Osteoblast (primary cell): ENCODE measurements around the gene MAP3K1. TPM values are rescaled to one million over a fixed set of nuclear protein-coding genes. Genes with fewer than 3 reads are reported as not detected.

Experiments
- DNase-seq: peaks from one replicate; pipeline ENCODE4 v3.0.0; 2011; ENCODE audit warnings: low spot score, mixed read lengths; ENCODE audit not compliant: insufficient read length; ENCODE audit errors: missing footprints
- H2AFZ ChIP-seq: 2 replicates; pipeline ENCODE4 v1.6.0; 2011; ENCODE audit warnings: mild to moderate bottlenecking, low read length
- H3K27ac ChIP-seq: 2 replicates; pipeline ENCODE4 v1.5.1; 2011; ENCODE audit warnings: mild to moderate bottlenecking, low read depth, low read length, moderate library complexity
- H3K27me3 ChIP-seq: 2 replicates; pipeline ENCODE4 v1.6.0; 2012; ENCODE audit warnings: mild to moderate bottlenecking, control low read depth, inconsistent platforms, low read length, moderate library complexity; ENCODE audit not compliant: insufficient read depth
- H3K36me3 ChIP-seq: 2 replicates; pipeline ENCODE4 v1.5.1; 2011; ENCODE audit warnings: mild to moderate bottlenecking, low read length, control low read depth, moderate library complexity; ENCODE audit not compliant: insufficient read depth
- H3K4me1 ChIP-seq: 2 replicates; pipeline ENCODE4 v1.5.1; 2011; ENCODE audit warnings: mild to moderate bottlenecking, low read length, control low read depth, moderate library complexity; ENCODE audit not compliant: insufficient read depth
- H3K4me2 ChIP-seq: 2 replicates; pipeline ENCODE4 v1.6.0; 2011; ENCODE audit warnings: mild to moderate bottlenecking, low read length; ENCODE audit not compliant: insufficient read depth
- H3K4me3 ChIP-seq: fragments of 200-600 bp; sonication (generic); 3 replicates; pipeline ENCODE4 v1.5.1; 2012; ENCODE audit warnings: mild to moderate bottlenecking, low read length, inconsistent platforms; ENCODE audit not compliant: insufficient read depth
- H3K79me2 ChIP-seq: 2 replicates; pipeline ENCODE4 v1.6.0; 2012; ENCODE audit warnings: mild to moderate bottlenecking, low read length, control low read depth, inconsistent platforms; ENCODE audit not compliant: insufficient read depth
- H3K9me3 ChIP-seq: 2 replicates; pipeline ENCODE4 v1.5.1; 2011; ENCODE audit warnings: low read depth, low read length, control low read depth
- H4K20me1 ChIP-seq: 2 replicates; pipeline ENCODE4 v1.6.0; 2012; ENCODE audit warnings: mild to moderate bottlenecking, low read length, control low read depth; ENCODE audit not compliant: insufficient read depth
- total RNA-seq: library from RNA; depleted of rRNA; stranded (reverse); fragments of >200 nt; gene quantifications from 2 replicates; pipeline ENCODE4 v1.2.3, GENCODE V29; 2012
- TF ChIP-seq, protein P1 (sequence below): IDR thresholded peaks from 2 replicates; pipeline ENCODE4 v1.5.1; 2011; ENCODE audit warnings: mild to moderate bottlenecking, low read depth, low read length, moderate library complexity; ENCODE audit errors: extremely low read depth

The MAP3K1 gene
- total RNA-seq, 1 donor, result 8.0 TPM

DNA sequence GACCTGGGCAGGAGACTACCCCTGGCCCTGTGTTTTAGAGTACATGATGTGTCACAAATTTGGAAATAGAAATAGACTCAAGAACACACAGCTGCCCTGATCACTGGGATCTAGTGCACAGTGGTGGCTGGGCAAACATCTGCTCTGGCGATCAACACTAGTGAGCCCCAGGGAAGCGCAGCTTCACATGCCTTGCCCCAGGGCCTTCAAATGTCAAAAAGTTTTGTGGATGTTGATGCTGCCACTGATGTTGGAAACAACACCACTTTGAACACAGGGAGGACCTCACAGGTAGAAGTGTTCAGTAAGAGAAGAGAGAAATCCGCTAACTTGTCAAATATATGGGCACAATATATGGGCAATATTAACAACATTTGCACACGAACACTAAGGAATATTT lies 7.1 kb upstream of the MAP3K1 start:
- no peak overlapping the region for H3K4me3 ChIP-seq
- DNase-seq, result no peak
- no peak overlapping the region for H3K27ac ChIP-seq
- no peak overlapping the region for H2AFZ ChIP-seq
- TF ChIP-seq, protein P1, sequence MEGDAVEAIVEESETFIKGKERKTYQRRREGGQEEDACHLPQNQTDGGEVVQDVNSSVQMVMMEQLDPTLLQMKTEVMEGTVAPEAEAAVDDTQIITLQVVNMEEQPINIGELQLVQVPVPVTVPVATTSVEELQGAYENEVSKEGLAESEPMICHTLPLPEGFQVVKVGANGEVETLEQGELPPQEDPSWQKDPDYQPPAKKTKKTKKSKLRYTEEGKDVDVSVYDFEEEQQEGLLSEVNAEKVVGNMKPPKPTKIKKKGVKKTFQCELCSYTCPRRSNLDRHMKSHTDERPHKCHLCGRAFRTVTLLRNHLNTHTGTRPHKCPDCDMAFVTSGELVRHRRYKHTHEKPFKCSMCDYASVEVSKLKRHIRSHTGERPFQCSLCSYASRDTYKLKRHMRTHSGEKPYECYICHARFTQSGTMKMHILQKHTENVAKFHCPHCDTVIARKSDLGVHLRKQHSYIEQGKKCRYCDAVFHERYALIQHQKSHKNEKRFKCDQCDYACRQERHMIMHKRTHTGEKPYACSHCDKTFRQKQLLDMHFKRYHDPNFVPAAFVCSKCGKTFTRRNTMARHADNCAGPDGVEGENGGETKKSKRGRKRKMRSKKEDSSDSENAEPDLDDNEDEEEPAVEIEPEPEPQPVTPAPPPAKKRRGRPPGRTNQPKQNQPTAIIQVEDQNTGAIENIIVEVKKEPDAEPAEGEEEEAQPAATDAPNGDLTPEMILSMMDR, result no peak
- H3K9me3 ChIP-seq, result no peaks in the 10 kb centered on the region
- peaks cover 8% of the 10 kb centered on the region for H3K27me3 ChIP-seq
- no peaks in the 10 kb centered on the region for H3K36me3 ChIP-seq
- no peaks in the 10 kb centered on the region for H4K20me1 ChIP-seq
- H3K4me1 ChIP-seq, result no peaks in the 10 kb centered on the region
- no peak overlapping the region for H3K4me2 ChIP-seq
- no peaks in the 10 kb centered on the region for H3K79me2 ChIP-seq

DNA sequence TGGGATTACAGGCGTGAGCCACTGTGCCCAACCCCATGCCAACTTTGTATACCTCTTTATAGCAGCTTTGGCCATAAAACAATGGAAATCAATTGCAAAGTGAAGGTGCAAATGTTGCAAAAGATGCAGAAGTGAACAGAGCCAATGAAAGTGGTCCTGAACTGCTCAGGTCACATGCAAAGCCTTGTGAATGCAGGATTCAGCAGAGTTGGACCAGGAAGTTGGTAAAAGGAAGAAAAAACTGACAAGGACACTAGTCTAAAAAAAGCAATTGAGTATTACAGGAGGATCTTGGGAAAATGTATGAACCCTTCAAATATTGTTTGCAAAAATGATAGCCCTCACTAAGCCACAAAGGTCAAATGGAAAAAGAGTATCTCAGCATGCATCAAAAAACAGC lies 4.5 kb upstream of the MAP3K1 start:
- Histone ChIP-seq H2AFZ (no peak overlapping the region), H3K4me3 (no peak overlapping the region), H3K36me3 (no peaks in the 10 kb centered on the region), H3K79me2 (no peaks in the 10 kb centered on the region), H3K27me3 (peaks cover 26% of the 10 kb centered on the region), H3K27ac (no peak overlapping the region), H3K4me1 (peaks cover 3% of the 10 kb centered on the region), H4K20me1 (no peaks in the 10 kb centered on the region), H3K9me3 (no peaks in the 10 kb centered on the region), H3K4me2 (no peak overlapping the region)
- DNase-seq, result no peak
- TF ChIP-seq, protein P1, result no peak

DNA sequence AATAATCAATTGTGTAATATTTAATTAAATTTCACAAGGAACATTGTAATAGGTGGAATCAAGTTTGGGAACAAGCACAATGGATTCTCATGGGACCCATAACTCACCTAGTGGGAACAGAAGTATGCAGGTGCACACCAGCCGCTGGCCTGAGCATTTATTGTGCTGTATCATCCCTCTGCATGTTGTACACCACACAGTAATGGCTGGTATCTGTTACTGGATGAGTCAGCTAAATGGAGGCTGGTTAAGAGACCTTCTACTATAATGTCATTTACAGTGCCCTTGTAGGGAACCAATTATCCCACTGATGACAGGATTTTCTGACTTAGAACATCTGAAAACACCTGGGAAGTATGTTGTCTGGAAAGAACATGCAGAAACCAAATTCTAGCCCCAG lies 3.2 kb upstream of the MAP3K1 start:
- no peak overlapping the region for H3K4me2 ChIP-seq
- TF ChIP-seq, protein P1, result no peak
- DNase-seq, result no peak

DNA sequence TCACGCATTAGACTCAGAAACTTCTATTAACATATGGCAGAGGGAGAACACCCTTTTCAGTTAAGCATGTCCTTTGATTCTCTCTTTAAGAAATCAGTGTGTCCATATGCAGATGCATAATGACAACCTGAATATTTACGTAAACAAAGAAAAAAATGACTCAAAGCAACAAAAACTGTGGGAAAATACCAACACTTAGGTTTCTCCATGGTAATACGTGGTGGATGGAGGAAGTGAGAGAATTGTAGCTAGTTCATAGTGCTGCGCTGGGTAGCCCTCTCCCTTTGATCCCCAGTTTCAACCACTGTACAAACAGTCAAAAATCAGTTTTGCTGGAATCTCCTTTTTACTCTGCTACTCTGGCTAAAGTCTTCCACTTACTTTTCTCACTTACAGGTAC lies 2.0 kb upstream of the MAP3K1 start:
- no peak overlapping the region for H3K27ac ChIP-seq
- TF ChIP-seq, protein P1, result no peak
- peaks cover 22% of the 10 kb centered on the region for H3K79me2 ChIP-seq
- H4K20me1 ChIP-seq, result peaks cover 2% of the 10 kb centered on the region
- no peaks in the 10 kb centered on the region for H3K36me3 ChIP-seq
- DNase-seq, result no peak
- H3K9me3 ChIP-seq, result no peaks in the 10 kb centered on the region
- peaks cover 14% of the 10 kb centered on the region for H3K4me1 ChIP-seq
- H3K4me2 ChIP-seq, result no peak overlapping the region
- H3K4me3 ChIP-seq, result no peak overlapping the region
- H3K27me3 ChIP-seq, result peaks cover 23% of the 10 kb centered on the region
- H2AFZ ChIP-seq, result no peak overlapping the region

More for the DNA sequence above, 3.2 kb upstream of the MAP3K1 start:
- no peak overlapping the region for H3K27ac ChIP-seq
- no peaks in the 10 kb centered on the region for H4K20me1 ChIP-seq
- H3K36me3 ChIP-seq, result no peaks in the 10 kb centered on the region
- no peak overlapping the region for H2AFZ ChIP-seq
- peaks cover 5% of the 10 kb centered on the region for H3K4me1 ChIP-seq
- no peaks in the 10 kb centered on the region for H3K9me3 ChIP-seq
- no peak overlapping the region for H3K4me3 ChIP-seq
- peaks cover 26% of the 10 kb centered on the region for H3K27me3 ChIP-seq
- peaks cover 11% of the 10 kb centered on the region for H3K79me2 ChIP-seq
